ENCODE results near the gene PMM2. TPM values are rescaled to one million over a fixed set of nuclear protein-coding genes. Genes with fewer than 3 reads are reported as not detected.

The PMM2 gene
- total RNA-seq, 4 donors from 2014 or later: 15.4 to 29.0 (median 20.3) TPM

- 95% methylated on average over 3 of the region's 5 CpGs; no CpG with 5 or more reads in 1 of the 2 donors for WGBS, 2 donors (ENCODE audit: low coverage in 1 of 2)
- Histone ChIP-seq H3K27ac (no peak overlapping the region), H3K36me3 (peaks cover 0 to 47% of the 10 kb centered on the region in 2 donors), H3K4me3 (no peak overlapping the region), H3K4me1 (peaks cover 0 to 7% (median 2%) of the 10 kb centered on the region in 3 donors), H3K9me3 (no peaks in the 10 kb centered on the region), H3K27me3 (no peaks in the 10 kb centered on the region)
- TF ChIP-seq POLR2AphosphoS5 (IDR thresholded peaks at IDR 0.05) (no peak), CTCF (IDR thresholded peaks at IDR 0.05) (no peak), POLR2A (IDR thresholded peaks at IDR 0.05) (no peak)
- ATAC-seq: no peak
Observed at GRCh38 chr16:8756755-8757154, 40.9 kb upstream of the PMM2 start.

DNA sequence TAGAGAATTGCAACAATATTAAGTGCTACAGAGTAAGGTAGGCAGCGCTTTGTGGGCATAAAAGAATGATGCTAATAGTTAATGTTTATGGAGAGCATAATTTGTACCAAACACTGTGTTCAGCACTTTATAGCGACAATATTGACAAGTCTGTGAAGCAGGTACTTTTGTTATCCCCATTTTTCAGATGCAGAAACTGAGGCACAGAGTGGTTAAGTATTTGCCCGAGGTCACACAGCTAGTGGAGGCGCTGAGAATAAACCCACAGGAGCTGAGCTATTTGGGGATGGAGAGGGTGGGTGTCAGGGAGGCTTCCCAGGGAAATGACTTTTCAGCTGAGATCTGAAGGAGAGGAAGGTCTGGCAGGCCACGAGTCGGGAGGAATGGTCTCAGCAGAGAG, 39.6 kb upstream of the PMM2 start:
- Histone ChIP-seq H3K9me3 (no peaks in the 10 kb centered on the region), H3K27me3 (no peaks in the 10 kb centered on the region), H3K4me3 (no peak overlapping the region), H3K27ac (no peak overlapping the region), H3K4me1 (no peaks in the 10 kb centered on the region), H3K36me3 (peaks cover 0 to 44% of the 10 kb centered on the region in 2 donors)
- WGBS, 2 donors (ENCODE audit: low coverage in 1 of 2): 81 to 87% methylated on average over 4 to 6 of the region's 6 CpGs
- TF ChIP-seq POLR2AphosphoS5 (IDR thresholded peaks at IDR 0.05) (no peak), EP300 (IDR thresholded peaks at IDR 0.05) (no peak), POLR2A (IDR thresholded peaks at IDR 0.05) (no peak), CTCF (IDR thresholded peaks at IDR 0.05) (no peak)
- ATAC-seq: no peak

- H3K4me3 ChIP-seq: no peak overlapping the region
- H3K27ac ChIP-seq: no peak overlapping the region
- H3K4me1 ChIP-seq: no peaks in the 10 kb centered on the region
- WGBS, 2 donors (ENCODE audit: low coverage in 1 of 2): 50 to 57% methylated on average over 1 to 2 of the region's 10 CpGs
- ATAC-seq: no peak
- TF ChIP-seq CTCF (IDR thresholded peaks at IDR 0.05) (no peak), POLR2AphosphoS5 (IDR thresholded peaks at IDR 0.05) (no peak), POLR2A (IDR thresholded peaks at IDR 0.05) (no peak), EP300 (IDR thresholded peaks at IDR 0.05) (no peak)
- no peaks in the 10 kb centered on the region for H3K9me3 ChIP-seq
- H3K36me3 ChIP-seq: peaks cover 0 to 59% of the 10 kb centered on the region in 2 donors
- no peaks in the 10 kb centered on the region for H3K27me3 ChIP-seq
Observed at GRCh38 chr16:8760021-8760420, 37.6 kb upstream of the PMM2 start.

DNA sequence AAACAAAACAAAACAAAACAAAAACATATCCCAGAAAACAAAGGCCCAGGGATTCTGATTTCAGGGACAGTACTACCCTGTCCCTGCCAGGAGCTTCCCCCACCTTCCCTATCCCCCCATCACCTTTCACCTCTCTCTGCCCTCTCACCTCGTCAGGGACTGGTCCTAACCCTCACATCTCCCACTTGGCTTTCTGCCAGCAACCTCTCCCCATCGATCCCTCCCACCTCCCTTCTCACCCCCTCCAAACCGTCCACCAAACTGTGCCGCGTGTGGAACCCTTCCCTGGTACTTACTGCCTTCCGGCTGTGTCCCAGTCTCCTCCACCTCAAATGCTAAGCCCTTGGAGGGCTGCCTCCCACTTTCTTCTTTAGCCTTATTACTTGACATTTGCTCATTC, 36.6 kb upstream of the PMM2 start:
- Histone ChIP-seq H3K4me3 (no peak overlapping the region), H3K36me3 (peaks cover 0 to 67% of the 10 kb centered on the region in 2 donors), H3K27me3 (no peaks in the 10 kb centered on the region), H3K9me3 (no peaks in the 10 kb centered on the region), H3K4me1 (no peaks in the 10 kb centered on the region), H3K27ac (no peak overlapping the region)
- ATAC-seq: no peak
- no peak for TF ChIP-seq EP300 (IDR thresholded peaks at IDR 0.05)
- no peak for TF ChIP-seq CTCF (IDR thresholded peaks at IDR 0.05)
- no peak for TF ChIP-seq POLR2A (IDR thresholded peaks at IDR 0.05)
- no peak for TF ChIP-seq POLR2AphosphoS5 (IDR thresholded peaks at IDR 0.05)
- 68 to 80% methylated on average over 6 of the region's 6 CpGs for WGBS, 2 donors (ENCODE audit: low coverage in 1 of 2)

GRCh38 chr16:8762254-8762653, 35.4 kb upstream of the PMM2 start:
- H3K4me3 ChIP-seq: no peak overlapping the region
- 80 to 94% methylated on average over 2 to 4 of the region's 4 CpGs for WGBS, 2 donors (ENCODE audit: low coverage in 1 of 2)
- H3K27me3 ChIP-seq: no peaks in the 10 kb centered on the region
- H3K4me1 ChIP-seq: no peaks in the 10 kb centered on the region
- no peak overlapping the region for H3K27ac ChIP-seq
- peaks cover 0 to 71% of the 10 kb centered on the region in 2 donors for H3K36me3 ChIP-seq
- H3K9me3 ChIP-seq: no peaks in the 10 kb centered on the region
- TF ChIP-seq POLR2AphosphoS5 (IDR thresholded peaks at IDR 0.05): no peak
- no peak for ATAC-seq

Measured in gastroesophageal sphincter (tissue), 4 donors.